ENCODE data around the gene LTBP2. TPM values are rescaled to one million over a fixed set of nuclear protein-coding genes. Genes with fewer than 3 reads are reported as not detected.

Gene LTBP2
- total RNA-seq, 1 donor: 210 TPM

GRCh38 chr14:74614508-74615495, 2.8 kb upstream of the LTBP2 start:
- no peak for TF ChIP-seq CTCF (IDR thresholded peaks at IDR 0.05; ENCODE audit: insufficient read depth, low read depth, low read length)
- no peak for DNase-seq (ENCODE audit: low read depth)
- H3K4me3 ChIP-seq (ENCODE audit: low read depth, low read length): no peak overlapping the region

GRCh38 chr14:74613211-74613914, 1.3 kb upstream of the LTBP2 start:
- DNase-seq (ENCODE audit: low read depth): no peak
- no peak for TF ChIP-seq CTCF (IDR thresholded peaks at IDR 0.05; ENCODE audit: insufficient read depth, low read depth, low read length)
- H3K4me3 ChIP-seq (ENCODE audit: low read depth, low read length): no peak overlapping the region

- peak; percentile 39 for TF ChIP-seq CTCF (IDR thresholded peaks at IDR 0.05; ENCODE audit: insufficient read depth, low read depth, low read length)
- DNase-seq (ENCODE audit: low read depth): peak; percentile 81
- peak overlapping the region; percentile 74 for H3K4me3 ChIP-seq (ENCODE audit: low read depth, low read length)
These were observed 449 bp upstream of the LTBP2 start for GRCh38 chr14:74612350-74613021.

GRCh38 chr14:74610866-74611649, 979 bp downstream of the LTBP2 start:
- peak overlapping the region; percentile 74 for H3K4me3 ChIP-seq (ENCODE audit: low read depth, low read length)
- DNase-seq (ENCODE audit: low read depth): peak; percentile 55
- TF ChIP-seq CTCF (IDR thresholded peaks at IDR 0.05; ENCODE audit: insufficient read depth, low read depth, low read length): no peak

- DNase-seq (ENCODE audit: low read depth): no peak
- peak overlapping the region; percentile 74 for H3K4me3 ChIP-seq (ENCODE audit: low read depth, low read length)
These were observed 1.7 kb downstream of the LTBP2 start for GRCh38 chr14:74610199-74610865.

More at GRCh38 chr14:74610199-74610865, 1.7 kb downstream of the LTBP2 start:
- TF ChIP-seq CTCF (IDR thresholded peaks at IDR 0.05; ENCODE audit: insufficient read depth, low read depth, low read length): no peak
